HG02623 (cell line): ENCODE data around the gene RC3H1.
"Not testable (repeated sequence)": the region's sequence is repeated elsewhere in the genome, so short reads cannot be mapped to it uniquely, and the experiment has no call there.

Source experiments
- ATAC-seq: cut with Tn5 transposase; IDR thresholded peaks from one replicate; pipeline ENCODE4 v1.9.1; 2021; ENCODE audit warnings: moderate library complexity; ENCODE audit not compliant: unreplicated experiment

Gene RC3H1

GRCh38 chr1:173948594-173948993 lies 73.6 kb downstream of the RC3H1 start:
- ATAC-seq = no peak

- ATAC-seq = no peak
Observed at GRCh38 chr1:173946380-173946921, 75.7 kb downstream of the RC3H1 start.

- ATAC-seq = no peak
Observed at GRCh38 chr1:173937062-173937461, 85.1 kb downstream of the RC3H1 start.

GRCh38 chr1:173934440-173934839 lies 87.7 kb downstream of the RC3H1 start:
- no peak for ATAC-seq

- ATAC-seq = not testable (repeated sequence)
Observed at GRCh38 chr1:173930541-173930940, 91.6 kb downstream of the RC3H1 start.

GRCh38 chr1:173925306-173926242 lies 96.6 kb downstream of the RC3H1 start:
- ATAC-seq = no peak

- no peak for ATAC-seq
Observed at GRCh38 chr1:173920861-173921260, 101.3 kb downstream of the RC3H1 start.

- ATAC-seq = no peak
Observed at GRCh38 chr1:173917635-173918493, 104.3 kb downstream of the RC3H1 start.

- ATAC-seq = no peak
Observed at GRCh38 chr1:173917149-173917548, 105.0 kb downstream of the RC3H1 start, which contains the start of gene SERPINC1. Gene SERPINC1 (minus strand): TSS chr1:173917327. CDS start chr1:173917259, 68 bp downstream.

GRCh38 chr1:173916667-173917066 lies 105.5 kb downstream of the RC3H1 start:
- ATAC-seq = no peak

- ATAC-seq = no peak
Observed at GRCh38 chr1:173915596-173915995, 106.6 kb downstream of the RC3H1 start.

- ATAC-seq = no peak
Observed at GRCh38 chr1:173914366-173914871, 107.7 kb downstream of the RC3H1 start.

GRCh38 chr1:173913111-173913510 lies 109.0 kb downstream of the RC3H1 start:
- no peak for ATAC-seq

GRCh38 chr1:173903827-173904531 lies 118.2 kb downstream of the RC3H1 start:
- ATAC-seq = no peak

GRCh38 chr1:173900992-173901391 lies 121.2 kb downstream of the RC3H1 start:
- ATAC-seq = no peak

GRCh38 chr1:173900427-173900826 lies 121.7 kb downstream of the RC3H1 start:
- ATAC-seq = no peak

- no peak for ATAC-seq
Observed at GRCh38 chr1:173894189-173894588, 128.0 kb downstream of the RC3H1 start.

- ATAC-seq = no peak
Observed at GRCh38 chr1:173893611-173894010, 128.5 kb downstream of the RC3H1 start.

- ATAC-seq = no peak
Observed at GRCh38 chr1:173889885-173890284, 132.3 kb downstream of the RC3H1 start.

- ATAC-seq = no peak
Observed at GRCh38 chr1:173888749-173889148, 133.4 kb downstream of the RC3H1 start.
